ENCODE results near the gene PERP.

PERP gene

GRCh38 chr6:138107752-138108592 lies 753 bp upstream of the PERP start:
- Histone ChIP-seq H3K36me3 (ENCODE audit: control insufficient read depth, low read length) (no peaks in the 10 kb centered on the region), H3K4me2 (ENCODE audit: low read length) (peak overlapping the region; percentile 55), H4K20me1 (ENCODE audit: control insufficient read depth, insufficient read depth, low read depth, low read length) (no peaks in the 10 kb centered on the region), H3K4me3 (ENCODE audit: low read length) (0 out of 2 replicates have a peak overlapping the region, but pooled peaks have one; percentile 56), H3K27ac (ENCODE audit: low read depth, low read length) (no peak overlapping the region), H3K9me3 (ENCODE audit: control insufficient read depth, insufficient read depth, low read length) (no peaks in the 10 kb centered on the region), H3F3A (ENCODE audit: control insufficient read depth, insufficient read depth) (no peaks in the 10 kb centered on the region), H3K27me3 (ENCODE audit: control insufficient read depth, low read length) (peaks cover 46% of the 10 kb centered on the region), H3K79me2 (ENCODE audit: control insufficient read depth, low read length) (no peaks in the 10 kb centered on the region), H3K4me1 (ENCODE audit: control insufficient read depth, low read length) (peaks cover 5% of the 10 kb centered on the region), H3K9me2 (replicated peaks; ENCODE audit: control insufficient read depth, low read length) (no peaks in the 10 kb centered on the region)
- TF ChIP-seq, protein P1, sequence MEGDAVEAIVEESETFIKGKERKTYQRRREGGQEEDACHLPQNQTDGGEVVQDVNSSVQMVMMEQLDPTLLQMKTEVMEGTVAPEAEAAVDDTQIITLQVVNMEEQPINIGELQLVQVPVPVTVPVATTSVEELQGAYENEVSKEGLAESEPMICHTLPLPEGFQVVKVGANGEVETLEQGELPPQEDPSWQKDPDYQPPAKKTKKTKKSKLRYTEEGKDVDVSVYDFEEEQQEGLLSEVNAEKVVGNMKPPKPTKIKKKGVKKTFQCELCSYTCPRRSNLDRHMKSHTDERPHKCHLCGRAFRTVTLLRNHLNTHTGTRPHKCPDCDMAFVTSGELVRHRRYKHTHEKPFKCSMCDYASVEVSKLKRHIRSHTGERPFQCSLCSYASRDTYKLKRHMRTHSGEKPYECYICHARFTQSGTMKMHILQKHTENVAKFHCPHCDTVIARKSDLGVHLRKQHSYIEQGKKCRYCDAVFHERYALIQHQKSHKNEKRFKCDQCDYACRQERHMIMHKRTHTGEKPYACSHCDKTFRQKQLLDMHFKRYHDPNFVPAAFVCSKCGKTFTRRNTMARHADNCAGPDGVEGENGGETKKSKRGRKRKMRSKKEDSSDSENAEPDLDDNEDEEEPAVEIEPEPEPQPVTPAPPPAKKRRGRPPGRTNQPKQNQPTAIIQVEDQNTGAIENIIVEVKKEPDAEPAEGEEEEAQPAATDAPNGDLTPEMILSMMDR (IDR thresholded peaks at IDR 0.05; ENCODE audit: low read depth, low read length, poor library complexity, severe bottlenecking) = no peak
- TF ChIP-seq EZH2phosphoT487 (IDR thresholded peaks at IDR 0.05; ENCODE audit: borderline replicate concordance, low read length) = peak; percentile 82; the same call in 1 of the 2 replicates

- peak overlapping the region; percentile 55 for H3K4me2 ChIP-seq (ENCODE audit: low read length)
- H3K9me3 ChIP-seq (ENCODE audit: control insufficient read depth, insufficient read depth, low read length) = no peaks in the 10 kb centered on the region
- H3F3A ChIP-seq (ENCODE audit: control insufficient read depth, insufficient read depth) = no peaks in the 10 kb centered on the region
- no peak overlapping the region for H3K27ac ChIP-seq (ENCODE audit: low read depth, low read length)
- peak overlapping the region; percentile 56 for H3K4me3 ChIP-seq (ENCODE audit: low read length)
- no peaks in the 10 kb centered on the region for H4K20me1 ChIP-seq (ENCODE audit: control insufficient read depth, insufficient read depth, low read depth, low read length)
- H3K36me3 ChIP-seq (ENCODE audit: control insufficient read depth, low read length) = no peaks in the 10 kb centered on the region
- H3K79me2 ChIP-seq (ENCODE audit: control insufficient read depth, low read length) = no peaks in the 10 kb centered on the region
- TF ChIP-seq, protein P1 (IDR thresholded peaks at IDR 0.05; ENCODE audit: low read depth, low read length, poor library complexity, severe bottlenecking) = no peak
- TF ChIP-seq EZH2phosphoT487 (IDR thresholded peaks at IDR 0.05; ENCODE audit: borderline replicate concordance, low read length) = no peak
- H3K27me3 ChIP-seq (ENCODE audit: control insufficient read depth, low read length) = peaks cover 46% of the 10 kb centered on the region
- H3K4me1 ChIP-seq (ENCODE audit: control insufficient read depth, low read length) = peaks cover 5% of the 10 kb centered on the region
- H3K9me2 ChIP-seq (replicated peaks; ENCODE audit: control insufficient read depth, low read length) = no peaks in the 10 kb centered on the region
These were observed 548 bp downstream of the PERP start for GRCh38 chr6:138106665-138107077.

DNA sequence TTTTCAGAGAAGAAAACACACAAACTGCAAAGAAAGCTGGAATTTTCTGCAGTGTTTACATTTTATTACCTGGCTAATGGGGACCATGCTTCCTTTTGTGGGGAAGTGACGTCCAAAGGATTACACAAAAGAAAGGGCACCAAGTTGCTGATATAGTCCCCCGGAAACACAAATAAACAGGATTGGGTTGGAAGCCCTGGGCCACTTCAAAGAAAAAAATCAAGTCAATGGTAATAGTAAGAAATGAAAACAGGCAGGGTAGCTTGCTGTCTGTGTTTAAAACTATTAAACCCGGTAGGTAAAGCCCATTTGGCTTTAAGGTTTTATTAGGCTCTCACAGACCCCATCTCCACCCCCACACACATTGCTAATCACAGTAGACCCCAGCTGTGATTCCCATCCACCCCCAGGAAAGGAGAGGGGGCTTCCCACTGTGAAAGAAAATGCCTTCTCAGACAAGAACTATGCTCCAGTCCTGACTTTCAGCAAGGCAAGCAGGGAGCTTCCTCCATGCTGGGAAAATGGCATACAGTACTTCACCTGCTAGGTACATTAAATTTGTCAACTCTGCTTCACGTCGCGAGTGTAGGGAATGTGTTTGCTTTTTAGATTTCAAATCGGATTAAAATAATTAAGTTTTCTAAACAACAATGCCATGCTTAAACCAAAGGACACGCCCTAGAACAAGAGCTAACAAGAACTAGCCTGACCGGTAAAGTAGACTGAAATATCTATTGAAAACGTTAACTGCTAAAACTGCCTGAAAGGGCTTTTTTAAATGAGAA lies 1.1 kb downstream of the PERP start:
- no peaks in the 10 kb centered on the region for H3K79me2 ChIP-seq (ENCODE audit: control insufficient read depth, low read length)
- H3K9me2 ChIP-seq (replicated peaks; ENCODE audit: control insufficient read depth, low read length) = no peaks in the 10 kb centered on the region
- no peaks in the 10 kb centered on the region for H3K9me3 ChIP-seq (ENCODE audit: control insufficient read depth, insufficient read depth, low read length)
- H3F3A ChIP-seq (ENCODE audit: control insufficient read depth, insufficient read depth) = no peaks in the 10 kb centered on the region
- H3K27ac ChIP-seq (ENCODE audit: low read depth, low read length) = no peak overlapping the region
- H4K20me1 ChIP-seq (ENCODE audit: control insufficient read depth, insufficient read depth, low read depth, low read length) = no peaks in the 10 kb centered on the region
- peaks cover 5% of the 10 kb centered on the region for H3K4me1 ChIP-seq (ENCODE audit: control insufficient read depth, low read length)
- H3K4me2 ChIP-seq (ENCODE audit: low read length) = no peak overlapping the region
- H3K4me3 ChIP-seq (ENCODE audit: low read length) = no peak overlapping the region
- no peaks in the 10 kb centered on the region for H3K36me3 ChIP-seq (ENCODE audit: control insufficient read depth, low read length)
- TF ChIP-seq, protein P1 (IDR thresholded peaks at IDR 0.05; ENCODE audit: low read depth, low read length, poor library complexity, severe bottlenecking) = no peak
- TF ChIP-seq EZH2phosphoT487 (IDR thresholded peaks at IDR 0.05; ENCODE audit: borderline replicate concordance, low read length) = no peak
- H3K27me3 ChIP-seq (ENCODE audit: control insufficient read depth, low read length) = peaks cover 46% of the 10 kb centered on the region
